Liver (tissue), 10 donors: ENCODE data around the gene NOP9. TPM values are rescaled to one million over a fixed set of nuclear protein-coding genes. Genes with fewer than 3 reads are reported as not detected.

Experiments
- DNase-seq: peaks from one replicate; pipeline ENCODE4 v3.0.0-alpha.2; 2017; ENCODE audit warnings: low spot score
- H3K27ac ChIP-seq, 2 donors: one replicate each; pipeline ENCODE4 v1.7.0; 2013; ENCODE audit warnings: inconsistent platforms in 2 of 2, low read length in 2 of 2, control low read depth in 1 of 2, low read depth in 1 of 2, mild to moderate bottlenecking in 1 of 2
- H3K27me3 ChIP-seq, 4 donors: one replicate each; pipeline versions ENCODE4 v1.6.1 to v1.7.0; 2013; ENCODE audit warnings: low read length in 3 of 4, inconsistent platforms in 1 of 4, mild to moderate bottlenecking in 1 of 4, moderate library complexity in 1 of 4; ENCODE audit not compliant: control insufficient read depth in 4 of 4, insufficient read depth in 4 of 4
- H3K36me3 ChIP-seq, 4 donors: one replicate each; pipeline versions ENCODE4 v1.6.1 to v1.7.0; 2013; ENCODE audit warnings: low read length in 3 of 4, mild to moderate bottlenecking in 3 of 4, low read depth in 1 of 4, moderate library complexity in 1 of 4; ENCODE audit not compliant: control insufficient read depth in 4 of 4, insufficient read depth in 3 of 4
- H3K4me1 ChIP-seq, 4 donors: one replicate each; pipeline versions ENCODE4 v1.6.1 to v1.7.0; 2013; ENCODE audit warnings: low read length in 3 of 4, mild to moderate bottlenecking in 3 of 4, moderate library complexity in 1 of 4; ENCODE audit not compliant: control insufficient read depth in 4 of 4, insufficient read depth in 4 of 4
- H3K4me3 ChIP-seq, 3 donors: one replicate each; pipeline versions ENCODE4 v1.6.1 to v1.7.0; 2013; ENCODE audit warnings: low read length in 3 of 3, control low read depth in 1 of 3, low read depth in 1 of 3, mild to moderate bottlenecking in 1 of 3
- H3K9ac ChIP-seq, 2 donors: one replicate each; pipeline ENCODE4 v1.7.0; 2013; ENCODE audit warnings: low read length in 2 of 2, mild to moderate bottlenecking in 2 of 2, moderate library complexity in 2 of 2, control low read depth in 1 of 2, low read depth in 1 of 2
- H3K9me3 ChIP-seq, 4 donors: one replicate each; pipeline versions ENCODE4 v1.6.1 to v1.7.0; 2013; ENCODE audit warnings: low read length in 3 of 4; ENCODE audit not compliant: control insufficient read depth in 4 of 4
- FOXA2 ChIP-seq: IDR thresholded peaks from 2 replicates; pipeline ENCODE4 v1.6.1; 2016; ENCODE audit warnings: antibody characterized with exemption
- JUND ChIP-seq, 2 donors: IDR thresholded peaks; 2 replicates each; pipeline ENCODE4 v1.6.1; 2016; ENCODE audit warnings: antibody characterized with exemption in 2 of 2
- NR2F2 ChIP-seq: IDR thresholded peaks from 2 replicates; pipeline ENCODE4 v1.6.1; 2016; ENCODE audit warnings: antibody characterized with exemption
- WGBS: extraction: QIAGEN DNeasy Blood & Tissue Kit; methylation state at CpG from one replicate; pipeline ENCODE4 v1.1.7; 2013; 5-methylcytosine and 5-hydroxymethylcytosine counted together
- polyA plus RNA-seq, 2 donors: library from polyadenylated mRNA; stranded (reverse) in 1 of 2; unstranded in 1 of 2; fragments of 200-250 nt in 1 of 2; fragments of >200 nt in 1 of 2; fragmentation: Nextera tagmentation in 1 of 2; extraction: Ambion mirVana in 1 of 2; gene quantifications; one replicate each; pipeline versions ENCODE4 v1.2.1 to v1.2.3, GENCODE V29; 2013 to 2015
- small RNA-seq: library from RNA; depleted of rRNA; stranded (forward); fragments of <200 nt; gene quantifications from one replicate; pipeline ENCODE3, GENCODE V24; 2014
- total RNA-seq, 2 donors: library from RNA; depleted of rRNA; stranded (reverse); fragments of >200 nt; gene quantifications; one replicate each; pipeline ENCODE4 v1.2.3, GENCODE V29; 2014
- donor health status: healthy.
- donor health status: healthy.
- donor health status: healthy.
- donor health status: healthy.
- donor health status: healthy.

NOP9 gene
- total and polyA plus RNA-seq, 4 donors: 3.8 to 18.2 (median 9.7) TPM

DNA sequence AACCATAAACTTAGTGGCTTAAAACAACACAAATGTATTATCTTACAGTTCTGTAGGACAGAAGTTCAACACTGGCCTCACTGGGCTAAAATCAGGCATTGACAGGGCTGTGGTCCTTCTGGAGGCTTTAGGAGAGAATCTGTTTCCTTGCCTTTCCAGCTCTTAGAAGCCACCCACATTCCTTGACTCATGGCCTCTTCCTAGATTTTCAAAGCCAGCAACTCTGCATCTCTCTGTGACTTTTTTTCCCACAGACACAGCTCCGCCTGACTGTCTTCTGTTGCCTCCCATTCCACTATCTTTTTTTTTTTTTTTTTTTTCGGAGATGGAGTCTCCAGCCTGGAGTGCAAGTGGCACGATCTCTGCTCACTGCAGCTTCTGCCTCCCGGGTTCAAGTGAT lies 56.6 kb downstream of the NOP9 start:
- 90% methylated on average over 4 of the region's 4 CpGs for WGBS
- TF ChIP-seq JUND (IDR thresholded peaks at IDR 0.05) (no peak), FOXA2 (no peak), NR2F2 (no peak)
- no peak for DNase-seq

More for the DNA sequence above, 56.6 kb downstream of the NOP9 start:
- Histone ChIP-seq H3K36me3 (no peaks in the 10 kb centered on the region), H3K27ac (no peak overlapping the region), H3K4me3 (no peak overlapping the region), H3K9me3 (no peaks in the 10 kb centered on the region), H3K4me1 (peaks cover 0 to 6% (median 2%) of the 10 kb centered on the region in 4 donors), H3K27me3 (no peaks in the 10 kb centered on the region), H3K9ac (no peak overlapping the region)

Small RNAs within 50 kb of the gene (small RNA-seq; reads per million reads assigned to genes)
- gene RF00026: not detected

Other genes starting within 250 kb of the NOP9 start
Only the 30 nearest of the 34 such genes appear.
- 100 to 1,000 TPM; 215 to 312 TPM for gene DCAF11, start 185.1 kb upstream of the NOP9 start, total RNA-seq
- 100 to 1,000 TPM in 1 of 2 donors, 10 to 100 TPM in 1; 30.1 to 119 TPM for gene DCAF11, start 185.1 kb upstream of the NOP9 start, polyA plus RNA-seq
- gene NRL, start 184.9 kb upstream of the NOP9 start, total RNA-seq: 1 to 10 TPM; 2.7 to 3.2 TPM
- 1 to 10 TPM; 1.5 to 2.9 TPM for gene NRL, start 184.9 kb upstream of the NOP9 start, polyA plus RNA-seq
- gene FITM1, start 169.2 kb upstream of the NOP9 start, total RNA-seq: 1 to 10 TPM; 1.7 to 6.4 TPM
- 10 to 100 TPM; 11.9 to 16.1 TPM for gene FITM1, start 169.2 kb upstream of the NOP9 start, polyA plus RNA-seq
- 10 to 100 TPM; 63.3 to 71.9 TPM for gene PSME1, start 163.7 kb upstream of the NOP9 start, total RNA-seq
- 100 to 1,000 TPM; 131 to 237 TPM for gene PSME1, start 163.7 kb upstream of the NOP9 start, polyA plus RNA-seq
- gene EMC9, start 158.3 kb upstream of the NOP9 start, total RNA-seq: 10 to 100 TPM in 1 of 2 donors, 1 to 10 TPM in 1; 8.6 to 10.5 TPM
- 10 to 100 TPM; 16.2 to 17.8 TPM for gene EMC9, start 158.3 kb upstream of the NOP9 start, polyA plus RNA-seq
- gene PSME2, start 153.2 kb upstream of the NOP9 start, total RNA-seq: 10 to 100 TPM; 56.9 to 62.3 TPM
- 100 to 1,000 TPM; 123 to 247 TPM for gene PSME2, start 153.2 kb upstream of the NOP9 start, polyA plus RNA-seq
- 10 to 100 TPM; 16.3 to 36.0 TPM for gene RNF31, start 152.4 kb upstream of the NOP9 start, total RNA-seq
- gene RNF31, start 152.4 kb upstream of the NOP9 start, polyA plus RNA-seq: 10 to 100 TPM; 20.3 to 21.6 TPM
- 10 to 100 TPM; 44.2 to 57.8 TPM for gene IRF9, start 138.6 kb upstream of the NOP9 start, total RNA-seq
- 10 to 100 TPM; 37.9 to 60.9 TPM for gene IRF9, start 138.6 kb upstream of the NOP9 start, polyA plus RNA-seq
- gene REC8, start 127.8 kb upstream of the NOP9 start, total RNA-seq: 1 to 10 TPM; 3.8 to 4.7 TPM
- gene REC8, start 127.8 kb upstream of the NOP9 start, polyA plus RNA-seq: 1 to 10 TPM; 2.3 to 3.8 TPM
- gene IPO4, start 111.0 kb upstream of the NOP9 start, total RNA-seq: 10 to 100 TPM; 16.3 to 29.8 TPM
- gene IPO4, start 111.0 kb upstream of the NOP9 start, polyA plus RNA-seq: 10 to 100 TPM; 13.6 to 32.9 TPM
- gene TM9SF1, start 104.4 kb upstream of the NOP9 start, total RNA-seq: 10 to 100 TPM; 27.5 to 76.2 TPM
- gene TM9SF1, start 104.4 kb upstream of the NOP9 start, polyA plus RNA-seq: 10 to 100 TPM; 30.0 to 46.9 TPM
- gene TSSK4, start 94.2 kb upstream of the NOP9 start, total RNA-seq: under 1 TPM in 1 of 2 donors, not detected in 1; 0.33 TPM
- under 1 TPM in 1 of 2 donors, not detected in 1; 0.25 TPM for gene TSSK4, start 94.2 kb upstream of the NOP9 start, polyA plus RNA-seq
- gene CHMP4A, start 86.4 kb upstream of the NOP9 start, total RNA-seq: 10 to 100 TPM; 14.6 to 19.6 TPM
- gene CHMP4A, start 86.4 kb upstream of the NOP9 start, polyA plus RNA-seq: 10 to 100 TPM; 36.3 to 38.7 TPM
- 1 to 10 TPM; 3.2 to 6.6 TPM for gene MDP1, start 83.8 kb upstream of the NOP9 start, total RNA-seq
- 10 to 100 TPM in 1 of 2 donors, 1 to 10 TPM in 1; 7.4 to 13.4 TPM for gene MDP1, start 83.8 kb upstream of the NOP9 start, polyA plus RNA-seq
- 10 to 100 TPM; 32.3 to 49.3 TPM for gene NEDD8, start 67.5 kb upstream of the NOP9 start, total RNA-seq
- gene NEDD8, start 67.5 kb upstream of the NOP9 start, polyA plus RNA-seq: 100 to 1,000 TPM; 107 to 136 TPM
- gene GMPR2, start 66.9 kb upstream of the NOP9 start, total RNA-seq: 10 to 100 TPM; 28.6 to 29.8 TPM
- gene GMPR2, start 66.9 kb upstream of the NOP9 start, polyA plus RNA-seq: 10 to 100 TPM; 34.9 to 42.7 TPM
- gene TINF2, start 57.2 kb upstream of the NOP9 start, total RNA-seq: 10 to 100 TPM; 23.5 to 25.1 TPM
- 10 to 100 TPM; 14.4 to 24.3 TPM for gene TINF2, start 57.2 kb upstream of the NOP9 start, polyA plus RNA-seq
- gene TGM1, start 36.7 kb upstream of the NOP9 start, total RNA-seq: 1 to 10 TPM; 1.1 to 1.5 TPM
- under 1 TPM; 0.28 to 0.39 TPM for gene TGM1, start 36.7 kb upstream of the NOP9 start, polyA plus RNA-seq
- 10 to 100 TPM in 1 of 2 donors, 1 to 10 TPM in 1; 7.5 to 19.7 TPM for gene RABGGTA, start 28.3 kb upstream of the NOP9 start, total RNA-seq
- 10 to 100 TPM; 11.7 to 14.7 TPM for gene RABGGTA, start 28.3 kb upstream of the NOP9 start, polyA plus RNA-seq
- 10 to 100 TPM; 30.3 to 84.9 TPM for gene DHRS1, start 70 bp upstream of the NOP9 start, total RNA-seq
- gene DHRS1, start 70 bp upstream of the NOP9 start, polyA plus RNA-seq: 10 to 100 TPM; 40.3 to 60.1 TPM
- gene CIDEB, start 8.1 kb downstream of the NOP9 start, total RNA-seq: 100 to 1,000 TPM in 1 of 2 donors, 10 to 100 TPM in 1; 32.1 to 142 TPM
- 100 to 1,000 TPM; 176 to 312 TPM for gene CIDEB, start 8.1 kb downstream of the NOP9 start, polyA plus RNA-seq
- gene LTB4R2, start 10.3 kb downstream of the NOP9 start, total RNA-seq: 10 to 100 TPM in 1 of 2 donors, 1 to 10 TPM in 1; 2.5 to 11.3 TPM
- 1 to 10 TPM in 1 of 2 donors, under 1 TPM in 1; 0.28 to 1.2 TPM for gene LTB4R2, start 10.3 kb downstream of the NOP9 start, polyA plus RNA-seq
- gene LTB4R, start 11.7 kb downstream of the NOP9 start, total RNA-seq: 1 to 10 TPM; 2.1 to 5.0 TPM
- gene LTB4R, start 11.7 kb downstream of the NOP9 start, polyA plus RNA-seq: 1 to 10 TPM in 1 of 2 donors, under 1 TPM in 1; 0.86 to 2.9 TPM
- 1 to 10 TPM; 2.2 to 7.2 TPM for gene ADCY4, start 35.2 kb downstream of the NOP9 start, total RNA-seq
- 1 to 10 TPM; 2.2 to 5.8 TPM for gene ADCY4, start 35.2 kb downstream of the NOP9 start, polyA plus RNA-seq
- 1 to 10 TPM; 2.7 to 2.9 TPM for gene RIPK3, start 40.1 kb downstream of the NOP9 start, total RNA-seq
- 1 to 10 TPM; 1.0 to 1.2 TPM for gene RIPK3, start 40.1 kb downstream of the NOP9 start, polyA plus RNA-seq
- gene NFATC4, start 68.3 kb downstream of the NOP9 start, total RNA-seq: 1 to 10 TPM; 1.4 to 3.6 TPM
- 1 to 10 TPM; 1.0 to 2.2 TPM for gene NFATC4, start 68.3 kb downstream of the NOP9 start, polyA plus RNA-seq
- 10 to 100 TPM in 1 of 2 donors, 1 to 10 TPM in 1; 2.5 to 11.0 TPM for gene NYNRIN, start 99.2 kb downstream of the NOP9 start, total RNA-seq
- gene NYNRIN, start 99.2 kb downstream of the NOP9 start, polyA plus RNA-seq: under 1 TPM; 0.89 to 0.99 TPM
- under 1 TPM; 0.59 to 0.79 TPM for gene CBLN3, start 129.8 kb downstream of the NOP9 start, total RNA-seq
- under 1 TPM; 0.07 to 0.33 TPM for gene CBLN3, start 129.8 kb downstream of the NOP9 start, polyA plus RNA-seq
- 10 to 100 TPM; 38.2 to 40.3 TPM for gene KHNYN, start 130.1 kb downstream of the NOP9 start, total RNA-seq
- gene KHNYN, start 130.1 kb downstream of the NOP9 start, polyA plus RNA-seq: 10 to 100 TPM in 1 of 2 donors, 1 to 10 TPM in 1; 3.0 to 11.1 TPM
- gene SDR39U1, start 142.9 kb downstream of the NOP9 start, total RNA-seq: 10 to 100 TPM; 10.8 to 17.0 TPM
- gene SDR39U1, start 142.9 kb downstream of the NOP9 start, polyA plus RNA-seq: 10 to 100 TPM; 34.9 to 50.4 TPM